NCI-H128 (cell line): ENCODE measurements around the gene COL4A1.

Experiments used
- DNase-seq: peaks from one replicate; lab custom pipeline; 2025; ENCODE audit not compliant: unreplicated experiment; lab: John Stamatoyannopoulos, UW

COL4A1 gene

DNA sequence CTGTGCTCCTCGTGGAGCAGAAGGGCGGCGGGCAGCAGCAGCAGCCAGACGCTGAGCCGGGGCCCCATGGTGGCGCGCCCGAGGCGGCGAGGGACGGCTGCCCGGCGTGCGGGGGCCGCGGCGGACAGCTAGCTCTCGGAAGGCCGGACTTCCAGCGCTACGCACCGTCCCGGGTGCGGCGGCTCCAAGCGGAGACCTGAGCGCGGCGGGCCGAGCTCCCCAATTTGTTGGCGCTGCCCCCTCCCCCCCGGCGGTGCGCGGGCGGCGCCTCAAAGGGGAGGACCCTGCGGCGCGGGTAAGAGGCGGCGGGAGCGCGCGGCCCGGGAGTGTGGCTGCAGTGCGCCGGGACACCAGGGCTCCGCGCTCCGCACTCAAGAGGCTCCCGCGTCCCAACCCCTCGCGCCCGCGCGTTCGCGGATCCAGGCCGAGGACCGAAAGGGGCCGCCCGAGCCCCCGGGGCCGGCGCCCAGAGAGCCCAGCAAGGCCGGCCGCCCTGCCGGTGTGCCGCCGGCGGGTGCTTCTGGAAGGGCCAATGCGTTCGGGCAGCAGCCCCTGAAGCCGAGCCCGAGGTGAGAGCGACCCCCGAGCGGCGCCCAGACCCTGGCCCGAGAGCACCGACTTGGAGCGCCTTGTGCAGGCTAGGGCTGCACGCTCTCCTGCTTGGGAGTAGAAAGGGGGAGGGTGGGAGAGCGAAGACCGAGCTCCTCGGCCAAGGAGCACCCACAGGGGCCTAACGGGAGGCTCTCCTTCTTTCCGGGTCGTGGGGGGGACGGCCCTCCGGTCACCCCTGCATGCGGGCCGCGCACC, at the start of gene COL4A1, which contains the start of gene COL4A2:
Gene COL4A1, minus strand, starts transcription at position 198 of the 807 bp plus-strand sequence. Its CDS starts 130 bp downstream, at position 68.
Gene COL4A2, plus strand, starts transcription at position 325 of the 807 bp plus-strand sequence. CDS start 620 bp downstream, outside the sequence.
- DNase-seq: no peak

DNA sequence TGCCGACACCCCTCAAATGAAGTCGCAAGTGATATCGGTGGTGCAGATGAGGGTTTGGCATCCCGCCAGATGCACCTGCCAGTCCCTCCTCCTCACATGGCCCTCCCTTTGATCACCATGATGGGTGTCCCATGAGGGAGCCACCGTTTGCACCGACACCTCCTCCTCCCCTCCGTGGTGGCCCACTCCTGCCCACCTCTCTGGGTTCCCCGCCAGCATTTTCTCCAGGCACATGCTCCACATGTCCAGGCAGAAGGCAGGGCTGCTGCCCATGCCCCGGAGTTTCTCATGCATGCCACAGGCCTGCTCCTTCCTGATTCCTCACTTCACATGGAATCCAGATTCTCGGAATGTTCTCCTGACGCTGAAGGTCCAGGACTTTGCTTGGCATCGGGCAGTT, 49.4 kb upstream of the COL4A1 start:
- no peak for DNase-seq

DNA sequence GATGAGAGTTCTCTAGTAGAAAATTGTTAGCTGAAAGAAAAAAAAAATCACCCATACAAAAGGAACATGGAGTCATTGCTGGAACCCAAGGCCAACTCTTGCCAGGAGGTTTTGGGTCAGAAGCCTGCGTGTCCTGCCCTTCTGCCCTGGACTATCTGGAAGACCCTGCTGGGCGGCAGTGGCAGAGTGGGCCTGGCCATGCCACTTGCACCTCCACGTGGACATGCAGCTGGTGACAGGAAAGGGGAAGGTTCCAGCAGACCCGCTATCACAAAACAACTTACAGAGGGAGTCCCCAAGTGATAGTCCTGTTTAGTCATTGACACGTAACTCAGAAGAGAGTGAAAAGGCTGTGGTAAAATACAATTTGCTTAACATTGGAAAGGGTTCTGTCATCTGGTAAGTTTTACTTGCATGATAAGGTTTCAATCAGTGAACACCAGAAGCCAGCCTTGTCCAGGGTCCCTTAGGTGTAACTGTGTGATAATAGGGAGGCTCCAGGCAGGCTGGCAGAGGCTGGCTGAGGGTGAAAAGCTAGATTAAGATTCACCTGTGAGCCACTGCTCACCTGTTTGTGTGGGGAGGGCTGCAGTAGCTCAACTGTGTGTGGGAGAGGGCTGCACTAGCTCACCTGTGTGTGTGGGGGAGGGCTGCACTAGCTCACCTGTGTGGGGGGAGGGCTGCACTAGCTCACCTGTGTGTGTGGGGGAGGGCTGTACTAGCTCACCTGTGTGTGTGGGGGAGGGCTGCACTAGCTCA, 47.9 kb upstream of the COL4A1 start:
- no peak for DNase-seq

DNA sequence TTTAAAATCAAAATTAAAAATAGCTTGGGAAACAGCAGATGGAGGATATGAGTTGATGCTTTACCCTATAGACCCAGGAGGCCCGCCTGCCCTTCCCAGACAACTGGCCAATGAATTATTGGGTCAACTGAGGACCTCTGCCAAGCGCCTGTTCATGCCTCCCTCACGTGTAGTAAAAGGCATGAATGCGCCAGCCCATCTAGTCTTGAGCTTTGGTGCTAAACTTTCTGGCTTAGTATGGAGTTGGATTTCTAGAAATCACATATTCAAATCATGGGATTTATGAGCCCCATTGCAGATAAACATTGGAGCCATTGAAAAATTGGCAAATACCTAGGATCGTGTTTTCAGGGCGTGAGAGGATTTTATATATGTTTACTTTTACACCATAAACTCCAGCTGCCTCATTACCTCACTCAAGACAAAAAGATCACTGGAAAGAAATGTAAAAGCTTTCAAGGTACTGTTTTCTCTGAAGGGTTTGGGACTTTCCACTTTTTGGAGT, 47.2 kb upstream of the COL4A1 start:
- DNase-seq: no peak

DNA sequence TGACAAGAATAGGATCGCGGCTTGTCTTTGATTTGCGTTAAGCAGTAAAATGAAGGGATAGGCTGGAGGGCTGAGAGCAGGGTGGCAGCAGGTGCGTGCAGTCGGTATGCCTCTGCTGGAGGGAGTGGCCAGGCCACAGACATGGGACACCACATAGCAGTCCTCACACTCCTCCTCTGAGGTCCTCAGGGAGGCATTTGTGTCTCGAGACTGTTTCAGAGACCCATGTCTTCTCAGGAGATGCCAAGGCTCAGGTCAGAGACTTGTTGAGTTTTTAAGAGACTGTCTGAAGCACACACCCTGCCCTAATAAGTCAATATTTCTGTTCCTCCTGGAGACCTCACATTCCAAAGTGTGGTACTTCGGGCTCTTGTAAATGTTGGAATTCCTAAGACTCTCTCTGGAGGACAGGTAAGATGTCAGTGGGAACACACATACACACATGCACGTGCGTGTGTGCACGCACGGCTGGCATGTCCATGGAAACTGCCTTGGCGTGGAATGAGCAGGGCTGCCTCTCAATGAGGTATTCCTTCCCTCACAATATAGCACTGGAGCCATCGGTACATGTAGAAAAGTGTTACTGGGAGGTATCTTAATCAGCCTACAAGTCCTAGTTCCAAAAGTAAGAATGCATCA, 46.5 kb upstream of the COL4A1 start:
- DNase-seq: no peak

- DNase-seq: no peak
Observed at GRCh38 chr13:110352735-110353134, 45.8 kb upstream of the COL4A1 start.

GRCh38 chr13:110351636-110352420, 44.9 kb upstream of the COL4A1 start:
- no peak for DNase-seq

GRCh38 chr13:110350509-110350908, 43.6 kb upstream of the COL4A1 start:
- DNase-seq: no peak

DNA sequence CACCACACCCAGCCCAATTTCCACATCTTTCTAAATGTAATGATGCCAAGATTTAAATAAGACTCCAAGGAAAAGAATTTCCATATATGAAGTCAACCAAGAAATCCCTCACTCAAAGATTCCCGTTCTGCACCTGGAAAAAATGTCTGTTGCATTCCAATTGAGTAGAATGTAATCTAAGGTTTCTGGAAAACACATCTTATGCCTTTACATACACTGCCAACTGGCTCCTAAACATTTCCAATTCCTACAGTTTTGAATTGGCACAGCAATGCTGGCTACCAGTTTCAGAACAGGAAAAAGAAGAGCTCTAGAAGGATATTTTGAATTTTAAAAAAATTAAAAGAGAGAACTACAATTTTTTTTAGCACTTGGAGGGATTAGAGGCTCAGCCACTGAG, 43.1 kb upstream of the COL4A1 start:
- no peak for DNase-seq

DNA sequence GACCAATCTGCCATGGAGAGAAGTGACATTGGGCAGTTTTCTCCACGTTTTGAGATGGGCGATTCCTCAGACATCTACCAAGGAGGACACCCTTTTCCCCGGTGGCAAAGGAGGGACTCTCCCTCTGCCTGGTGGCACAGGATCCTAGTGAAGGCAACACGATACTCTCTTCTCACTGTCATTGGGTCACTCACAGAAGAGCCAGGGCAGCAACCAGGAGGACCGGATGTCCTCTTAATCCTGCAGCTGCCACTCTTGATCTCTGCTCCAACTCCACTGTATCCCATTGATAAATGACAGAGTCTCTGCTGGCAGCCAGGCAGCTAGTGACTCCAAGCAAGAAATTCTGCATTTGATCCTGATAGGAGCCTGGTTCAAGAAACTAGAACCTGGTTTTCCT, 42.3 kb upstream of the COL4A1 start:
- DNase-seq: no peak

DNA sequence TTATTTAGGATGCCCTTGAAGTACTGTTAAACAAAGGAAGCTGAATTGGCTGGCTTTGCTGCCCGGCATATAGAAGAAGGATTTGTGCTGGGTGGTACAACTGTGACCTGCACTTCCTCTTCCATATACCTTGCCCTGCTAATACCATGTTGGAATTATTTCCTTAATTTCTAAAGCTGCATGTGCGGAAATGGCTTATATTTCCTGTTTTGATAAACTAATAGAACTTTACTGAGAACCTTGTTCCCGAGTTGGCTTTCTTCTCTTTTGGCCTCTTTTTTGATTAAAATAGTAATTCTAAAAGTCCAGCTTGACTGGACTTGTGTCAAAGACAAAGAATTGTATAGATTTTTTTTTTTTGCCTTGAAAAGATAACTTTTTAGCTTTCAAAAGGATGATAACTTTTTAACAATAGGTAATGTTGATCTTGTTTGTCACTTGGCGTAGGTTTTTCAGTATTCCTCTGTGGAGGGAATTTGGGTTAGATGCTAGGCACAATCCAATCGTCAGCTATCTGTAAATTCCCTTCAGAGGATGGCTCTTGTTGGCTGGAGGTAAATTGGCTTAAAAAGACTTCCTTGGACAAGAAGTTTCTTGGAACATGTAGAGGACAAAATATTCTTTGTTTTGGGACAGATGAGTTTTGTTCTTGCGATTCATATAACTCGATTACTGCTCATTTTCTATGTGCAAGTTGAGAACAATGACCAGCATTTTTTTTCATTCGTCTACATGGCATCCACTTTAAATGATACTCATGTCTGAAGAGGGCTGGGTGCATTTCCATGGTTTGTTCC, 41.5 kb upstream of the COL4A1 start:
- no peak for DNase-seq

DNA sequence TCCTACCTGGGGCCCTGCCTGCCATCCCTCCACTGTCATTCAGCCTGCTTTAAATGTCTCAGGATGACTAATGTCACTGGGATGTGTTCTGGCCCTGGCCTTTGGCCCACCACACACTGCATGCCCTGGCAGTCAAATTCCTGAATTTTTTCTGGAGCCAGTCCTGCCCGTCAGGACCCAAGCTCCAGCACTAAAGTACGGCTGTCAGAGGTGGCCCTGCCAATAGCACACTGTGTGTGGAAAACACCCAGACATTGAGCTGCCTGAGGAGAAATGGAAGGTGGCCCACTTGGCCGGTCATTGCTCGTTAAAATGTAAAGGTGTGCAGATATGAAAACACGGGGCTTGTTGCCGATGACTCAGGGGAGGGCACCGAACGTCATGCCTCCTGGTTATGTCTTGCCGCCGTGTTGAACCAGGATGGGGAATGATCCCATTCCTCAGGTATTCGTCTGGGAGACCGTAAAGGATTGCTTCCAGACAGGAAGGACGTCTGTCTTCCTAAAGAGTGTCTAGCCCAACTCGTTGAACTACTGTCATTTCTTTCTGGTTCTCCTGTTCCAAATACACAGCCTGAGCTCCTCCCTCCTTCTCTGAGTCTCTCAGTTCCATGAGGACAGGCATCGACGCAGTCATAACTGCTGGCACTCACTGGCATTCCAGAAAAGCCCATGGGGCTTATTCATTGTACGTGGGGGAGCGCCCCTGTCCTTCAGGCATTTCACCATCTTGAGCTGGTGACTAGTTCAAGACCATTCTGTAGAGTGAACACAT, 40.8 kb upstream of the COL4A1 start:
- no peak for DNase-seq

GRCh38 chr13:110347088-110347487, 40.1 kb upstream of the COL4A1 start:
- DNase-seq: no peak

GRCh38 chr13:110346661-110347067, 39.7 kb upstream of the COL4A1 start:
- DNase-seq: no peak

- no peak for DNase-seq
Observed at GRCh38 chr13:110345701-110346100, 38.7 kb upstream of the COL4A1 start.

DNA sequence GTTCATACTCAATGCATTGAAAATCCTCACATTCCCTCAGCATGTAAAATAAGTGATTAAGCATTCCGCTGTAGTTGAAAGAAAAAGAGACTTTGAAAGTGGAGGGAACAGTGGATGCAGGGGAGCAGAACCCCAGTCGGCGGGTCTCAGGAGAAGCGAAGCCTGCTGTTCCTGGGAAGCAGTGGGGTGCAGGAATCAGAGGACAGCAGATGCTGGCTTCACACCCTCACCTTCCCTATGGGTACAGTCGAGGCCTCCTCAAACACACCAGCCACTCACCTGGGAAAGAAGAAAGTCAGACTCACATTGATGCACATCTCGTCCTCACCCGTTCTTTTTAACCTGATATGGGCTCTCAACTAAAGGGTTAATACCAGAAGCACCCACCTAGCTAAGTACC, 38.3 kb upstream of the COL4A1 start:
- no peak for DNase-seq

- DNase-seq: no peak
Observed at GRCh38 chr13:110344320-110344719, 37.4 kb upstream of the COL4A1 start.

DNA sequence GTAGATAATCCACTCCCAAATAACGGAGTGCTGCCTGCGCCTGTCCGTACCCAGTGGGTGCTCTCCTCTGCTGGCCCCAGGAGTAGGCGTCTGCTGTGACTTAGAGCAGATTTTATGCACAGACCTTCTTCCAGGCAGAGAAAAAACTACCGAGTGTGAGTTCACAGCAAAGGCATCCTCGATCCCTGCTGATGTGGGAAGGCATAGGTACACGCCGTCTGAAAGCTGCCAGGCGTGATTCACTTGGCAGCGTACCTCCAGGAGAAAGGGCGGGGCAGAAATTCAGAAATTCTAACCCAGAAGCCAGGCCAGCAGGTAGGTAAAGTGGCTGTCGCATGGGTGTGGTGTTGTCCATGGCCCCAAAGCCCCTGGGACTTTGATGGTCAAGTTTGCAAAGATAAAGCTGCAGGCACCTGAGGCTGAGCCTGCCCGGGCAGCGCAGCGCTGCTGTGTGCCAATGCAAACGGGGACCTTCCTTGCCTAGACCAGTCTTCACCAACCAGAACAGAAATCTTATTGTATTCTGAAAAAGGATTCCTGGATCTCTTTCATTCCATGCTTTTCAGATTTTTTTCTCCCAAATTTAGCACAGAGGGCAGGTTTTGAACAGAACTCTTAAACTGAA, 36.4 kb upstream of the COL4A1 start:
- DNase-seq: no peak

- no peak for DNase-seq
Observed at GRCh38 chr13:110342474-110342873, 35.5 kb upstream of the COL4A1 start.
